WTC11 (cell line): ENCODE results near the gene GPC6. TPM values are rescaled to one million over a fixed set of nuclear protein-coding genes. Genes with fewer than 3 reads are reported as not detected.

Experiments used
- ATAC-seq: fragments of 200-7000 bp; cut with Tn5 transposase; 2 replicates; pipeline ENCODE4 v1.10.0; 2021; ENCODE audit warnings: mild to moderate bottlenecking, moderate library complexity
- CTCF ChIA-PET: fragments of 300-600 bp; sonication (Branson Sonifier 250); formaldehyde crosslinking; loops from one replicate; lab custom pipeline; 2021; ENCODE audit warnings: antibody characterized with exemption; lab: Charles Lee
- POLR2A ChIA-PET: fragments of 350-600 bp; sonication (Branson Sonifier 250); formaldehyde crosslinking; loops from one replicate; lab custom pipeline; 2021; ENCODE audit warnings: antibody characterized with exemption; lab: Charles Lee
- DNase-seq: peaks from one replicate; pipeline ENCODE4 v3.0.0; 2021; ENCODE audit warnings: low spot score
- H3K27ac Mint-ChIP-seq: 2 replicates; pipeline ENCODE4 v1.8.0; 2021; ENCODE audit warnings: mixed read lengths
- H3K27me3 Mint-ChIP-seq: 2 replicates; pipeline ENCODE4 v1.8.0; 2021; ENCODE audit warnings: low read depth, mild to moderate bottlenecking, moderate library complexity, mixed read lengths
- H3K36me3 Mint-ChIP-seq: 2 replicates; pipeline ENCODE4 v1.8.0; 2021; ENCODE audit warnings: mixed read lengths
- H3K4me1 Mint-ChIP-seq: 2 replicates; pipeline ENCODE4 v1.8.0; 2022; ENCODE audit warnings: mixed read lengths
- H3K4me3 Mint-ChIP-seq: 2 replicates; pipeline ENCODE4 v1.8.0; 2021; ENCODE audit warnings: mild to moderate bottlenecking, moderate library complexity, mixed read lengths
- H3K9me3 Mint-ChIP-seq: 2 replicates; pipeline ENCODE4 v1.8.0; 2021; ENCODE audit warnings: mixed read lengths
- CREB1 ChIP-seq: sonication (generic); formaldehyde crosslinking; IDR thresholded peaks from 2 replicates; pipeline ENCODE4 v1.8.0; 2023; ENCODE audit warnings: mild to moderate bottlenecking, missing genetic modification reagents
- EMX1 ChIP-seq: fragments of 250-450 bp; sonication (Bioruptor Pico); IDR thresholded peaks from 2 replicates; pipeline ENCODE4 v1.8.0; 2021; ENCODE audit warnings: mild to moderate bottlenecking
- MXD4 ChIP-seq: fragments of 250-450 bp; sonication (Bioruptor Pico); IDR thresholded peaks from 2 replicates; pipeline ENCODE4 v1.8.0; 2021; ENCODE audit warnings: mild to moderate bottlenecking, moderate library complexity, borderline replicate concordance
- MYBL2 ChIP-seq: sonication (generic); formaldehyde crosslinking; IDR thresholded peaks from 2 replicates; pipeline ENCODE4 v1.8.1; 2023; ENCODE audit warnings: mild to moderate bottlenecking, moderate library complexity, missing genetic modification reagents
- NR2C2 ChIP-seq: sonication (generic); formaldehyde crosslinking; IDR thresholded peaks from 2 replicates; pipeline ENCODE4 v1.8.0; 2022; ENCODE audit warnings: mild to moderate bottlenecking, missing genetic modification reagents
- SOX15 ChIP-seq: fragments of 250-450 bp; sonication (Bioruptor Pico); IDR thresholded peaks from 2 replicates; pipeline ENCODE4 v1.9.0; 2021; ENCODE audit warnings: mild to moderate bottlenecking
- SP1 ChIP-seq: sonication (generic); formaldehyde crosslinking; conservative IDR thresholded peaks from 2 replicates; pipeline ENCODE4 v1.8.1; 2022; ENCODE audit warnings: missing genetic modification reagents
- TCF7 ChIP-seq: sonication (generic); formaldehyde crosslinking; IDR thresholded peaks from 2 replicates; pipeline ENCODE4 v1.8.0; 2022; ENCODE audit warnings: mild to moderate bottlenecking, low read depth, missing genetic modification reagents, moderate library complexity
- TP53 ChIP-seq: sonication (generic); formaldehyde crosslinking; IDR thresholded peaks from 2 replicates; pipeline ENCODE4 v1.8.1; 2023; ENCODE audit warnings: mild to moderate bottlenecking, missing genetic modification reagents
- ZNF219 ChIP-seq: sonication (generic); formaldehyde crosslinking; IDR thresholded peaks from 2 replicates; pipeline ENCODE4 v1.8.0; 2023; ENCODE audit warnings: missing genetic modification reagents, mild to moderate bottlenecking, borderline replicate concordance
- ZNF423 ChIP-seq: fragments of 250-450 bp; sonication (Bioruptor Pico); IDR thresholded peaks from 2 replicates; pipeline ENCODE4 v2.1.2; 2022; ENCODE audit warnings: mild to moderate bottlenecking, moderate library complexity
- total RNA-seq: library from RNA; stranded (reverse); gene quantifications from 3 replicates; pipeline ENCODE4 v1.2.3, GENCODE V29; 2021
- TF ChIP-seq, protein P1 (sequence below): sonication (generic); formaldehyde crosslinking; IDR thresholded peaks from 2 replicates; pipeline ENCODE4 v1.8.0; 2022; ENCODE audit warnings: missing genetic modification reagents
- TF ChIP-seq, protein P2 (sequence below): fragments of 250-450 bp; sonication (Bioruptor Pico); IDR thresholded peaks from 2 replicates; pipeline ENCODE4 v1.8.0; 2021; ENCODE audit warnings: mild to moderate bottlenecking
- TF ChIP-seq, protein P3 (sequence below): sonication (generic); formaldehyde crosslinking; IDR thresholded peaks from 2 replicates; pipeline ENCODE4 v1.8.1; 2022; ENCODE audit warnings: missing genetic modification reagents, borderline replicate concordance
- TF ChIP-seq, protein P4 (sequence below): sonication (generic); formaldehyde crosslinking; IDR thresholded peaks from 2 replicates; pipeline ENCODE4 v1.8.0; 2023; ENCODE audit warnings: missing genetic modification reagents, mild to moderate bottlenecking, borderline replicate concordance
- TF ChIP-seq, protein P5 (sequence below): sonication (generic); formaldehyde crosslinking; IDR thresholded peaks from 2 replicates; pipeline ENCODE4 v1.8.0; 2023; ENCODE audit warnings: missing genetic modification reagents
- TF ChIP-seq, protein P6 (sequence below): sonication (generic); formaldehyde crosslinking; IDR thresholded peaks from 2 replicates; pipeline ENCODE4 v1.8.1; 2023; ENCODE audit warnings: mild to moderate bottlenecking, missing genetic modification reagents, moderate library complexity

Gene GPC6
- total RNA-seq, 1 experiment from 2014 or later, result 19.5 TPM

DNA sequence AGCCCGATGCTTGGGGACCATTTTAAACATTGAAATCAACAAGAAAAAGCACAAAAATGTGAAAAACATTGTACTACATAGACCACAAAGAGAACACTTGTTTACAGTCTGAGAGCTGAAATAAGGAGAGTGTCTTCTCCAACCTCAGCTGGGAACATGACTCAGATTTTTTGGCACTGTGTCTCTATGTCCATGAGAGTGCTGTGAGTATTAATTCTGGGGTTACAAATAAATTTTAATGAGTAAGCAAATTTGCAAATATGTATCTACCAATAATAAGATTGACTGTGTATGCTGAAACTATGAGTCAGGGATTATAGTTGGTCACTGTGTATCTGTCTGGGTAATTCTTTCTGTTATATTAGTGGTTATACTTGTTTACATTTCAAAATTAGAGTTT lies 1078.9 kb downstream of the GPC6 start (continued):
- TF ChIP-seq, protein P1, sequence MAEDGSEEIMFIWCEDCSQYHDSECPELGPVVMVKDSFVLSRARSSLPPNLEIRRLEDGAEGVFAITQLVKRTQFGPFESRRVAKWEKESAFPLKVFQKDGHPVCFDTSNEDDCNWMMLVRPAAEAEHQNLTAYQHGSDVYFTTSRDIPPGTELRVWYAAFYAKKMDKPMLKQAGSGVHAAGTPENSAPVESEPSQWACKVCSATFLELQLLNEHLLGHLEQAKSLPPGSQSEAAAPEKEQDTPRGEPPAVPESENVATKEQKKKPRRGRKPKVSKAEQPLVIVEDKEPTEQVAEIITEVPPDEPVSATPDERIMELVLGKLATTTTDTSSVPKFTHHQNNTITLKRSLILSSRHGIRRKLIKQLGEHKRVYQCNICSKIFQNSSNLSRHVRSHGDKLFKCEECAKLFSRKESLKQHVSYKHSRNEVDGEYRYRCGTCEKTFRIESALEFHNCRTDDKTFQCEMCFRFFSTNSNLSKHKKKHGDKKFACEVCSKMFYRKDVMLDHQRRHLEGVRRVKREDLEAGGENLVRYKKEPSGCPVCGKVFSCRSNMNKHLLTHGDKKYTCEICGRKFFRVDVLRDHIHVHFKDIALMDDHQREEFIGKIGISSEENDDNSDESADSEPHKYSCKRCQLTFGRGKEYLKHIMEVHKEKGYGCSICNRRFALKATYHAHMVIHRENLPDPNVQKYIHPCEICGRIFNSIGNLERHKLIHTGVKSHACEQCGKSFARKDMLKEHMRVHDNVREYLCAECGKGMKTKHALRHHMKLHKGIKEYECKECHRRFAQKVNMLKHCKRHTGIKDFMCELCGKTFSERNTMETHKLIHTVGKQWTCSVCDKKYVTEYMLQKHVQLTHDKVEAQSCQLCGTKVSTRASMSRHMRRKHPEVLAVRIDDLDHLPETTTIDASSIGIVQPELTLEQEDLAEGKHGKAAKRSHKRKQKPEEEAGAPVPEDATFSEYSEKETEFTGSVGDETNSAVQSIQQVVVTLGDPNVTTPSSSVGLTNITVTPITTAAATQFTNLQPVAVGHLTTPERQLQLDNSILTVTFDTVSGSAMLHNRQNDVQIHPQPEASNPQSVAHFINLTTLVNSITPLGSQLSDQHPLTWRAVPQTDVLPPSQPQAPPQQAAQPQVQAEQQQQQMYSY (CRISPR knock-in tag), result no peak
- TF ChIP-seq EMX1 (CRISPR knock-in tag), result no peak

DNA sequence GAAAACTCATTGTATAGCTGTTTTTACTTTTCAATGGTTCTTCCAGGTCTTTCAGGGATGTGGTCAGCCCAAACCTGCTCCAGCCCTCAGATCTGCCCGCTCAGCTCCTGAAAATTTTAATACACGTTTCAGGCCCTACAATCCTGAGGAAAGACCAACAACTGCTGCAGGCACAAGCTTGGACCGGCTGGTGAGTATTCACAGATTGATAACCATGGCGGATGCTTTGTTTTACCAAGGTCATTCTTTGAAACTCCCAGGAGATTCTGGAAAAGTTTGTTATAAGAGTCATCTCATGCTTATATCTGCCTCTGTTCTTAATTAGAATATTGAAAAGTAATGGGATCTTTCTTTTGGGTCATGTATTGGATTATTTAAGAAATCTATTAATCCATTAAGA lies 1079.3 kb downstream of the GPC6 start:
- no peaks in the 10 kb centered on the region for H3K36me3 Mint-ChIP-seq

More for the DNA sequence above, 1079.3 kb downstream of the GPC6 start:
- CTCF ChIA-PET, result no interaction called here
- DNase-seq, result no peak
- Mint-ChIP-seq H3K9me3 (0 out of 2 replicates have a peak, but pooled peaks cover 3% of the 10 kb centered on the region), H3K4me1 (peaks cover 34% of the 10 kb centered on the region), H3K4me3 (no peak overlapping the region), H3K27me3 (no peaks in the 10 kb centered on the region), H3K27ac (no peak overlapping the region)
- TF ChIP-seq CREB1 (CRISPR knock-in tag) (no peak), SP1 (CRISPR knock-in tag) (no peak), ZNF423 (no peak), MYBL2 (no peak), TCF7 (CRISPR knock-in tag) (no peak), SOX15 (CRISPR knock-in tag) (no peak), ZNF219 (no peak), TP53 (CRISPR knock-in tag) (no peak), NR2C2 (CRISPR knock-in tag) (no peak), MXD4 (CRISPR knock-in tag) (no peak)
- TF ChIP-seq, protein P2, sequence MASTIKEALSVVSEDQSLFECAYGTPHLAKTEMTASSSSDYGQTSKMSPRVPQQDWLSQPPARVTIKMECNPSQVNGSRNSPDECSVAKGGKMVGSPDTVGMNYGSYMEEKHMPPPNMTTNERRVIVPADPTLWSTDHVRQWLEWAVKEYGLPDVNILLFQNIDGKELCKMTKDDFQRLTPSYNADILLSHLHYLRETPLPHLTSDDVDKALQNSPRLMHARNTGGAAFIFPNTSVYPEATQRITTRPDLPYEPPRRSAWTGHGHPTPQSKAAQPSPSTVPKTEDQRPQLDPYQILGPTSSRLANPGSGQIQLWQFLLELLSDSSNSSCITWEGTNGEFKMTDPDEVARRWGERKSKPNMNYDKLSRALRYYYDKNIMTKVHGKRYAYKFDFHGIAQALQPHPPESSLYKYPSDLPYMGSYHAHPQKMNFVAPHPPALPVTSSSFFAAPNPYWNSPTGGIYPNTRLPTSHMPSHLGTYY (CRISPR knock-in tag), result no peak
- TF ChIP-seq, protein P3, sequence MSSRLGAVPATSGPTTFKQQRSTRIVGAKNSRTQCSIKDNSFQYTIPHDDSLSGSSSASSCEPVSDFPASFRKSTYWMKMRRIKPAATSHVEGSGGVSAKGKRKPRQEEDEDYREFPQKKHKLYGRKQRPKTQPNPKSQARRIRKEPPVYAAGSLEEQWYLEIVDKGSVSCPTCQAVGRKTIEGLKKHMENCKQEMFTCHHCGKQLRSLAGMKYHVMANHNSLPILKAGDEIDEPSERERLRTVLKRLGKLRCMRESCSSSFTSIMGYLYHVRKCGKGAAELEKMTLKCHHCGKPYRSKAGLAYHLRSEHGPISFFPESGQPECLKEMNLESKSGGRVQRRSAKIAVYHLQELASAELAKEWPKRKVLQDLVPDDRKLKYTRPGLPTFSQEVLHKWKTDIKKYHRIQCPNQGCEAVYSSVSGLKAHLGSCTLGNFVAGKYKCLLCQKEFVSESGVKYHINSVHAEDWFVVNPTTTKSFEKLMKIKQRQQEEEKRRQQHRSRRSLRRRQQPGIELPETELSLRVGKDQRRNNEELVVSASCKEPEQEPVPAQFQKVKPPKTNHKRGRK (CRISPR knock-in tag), result no peak
- TF ChIP-seq, protein P4, sequence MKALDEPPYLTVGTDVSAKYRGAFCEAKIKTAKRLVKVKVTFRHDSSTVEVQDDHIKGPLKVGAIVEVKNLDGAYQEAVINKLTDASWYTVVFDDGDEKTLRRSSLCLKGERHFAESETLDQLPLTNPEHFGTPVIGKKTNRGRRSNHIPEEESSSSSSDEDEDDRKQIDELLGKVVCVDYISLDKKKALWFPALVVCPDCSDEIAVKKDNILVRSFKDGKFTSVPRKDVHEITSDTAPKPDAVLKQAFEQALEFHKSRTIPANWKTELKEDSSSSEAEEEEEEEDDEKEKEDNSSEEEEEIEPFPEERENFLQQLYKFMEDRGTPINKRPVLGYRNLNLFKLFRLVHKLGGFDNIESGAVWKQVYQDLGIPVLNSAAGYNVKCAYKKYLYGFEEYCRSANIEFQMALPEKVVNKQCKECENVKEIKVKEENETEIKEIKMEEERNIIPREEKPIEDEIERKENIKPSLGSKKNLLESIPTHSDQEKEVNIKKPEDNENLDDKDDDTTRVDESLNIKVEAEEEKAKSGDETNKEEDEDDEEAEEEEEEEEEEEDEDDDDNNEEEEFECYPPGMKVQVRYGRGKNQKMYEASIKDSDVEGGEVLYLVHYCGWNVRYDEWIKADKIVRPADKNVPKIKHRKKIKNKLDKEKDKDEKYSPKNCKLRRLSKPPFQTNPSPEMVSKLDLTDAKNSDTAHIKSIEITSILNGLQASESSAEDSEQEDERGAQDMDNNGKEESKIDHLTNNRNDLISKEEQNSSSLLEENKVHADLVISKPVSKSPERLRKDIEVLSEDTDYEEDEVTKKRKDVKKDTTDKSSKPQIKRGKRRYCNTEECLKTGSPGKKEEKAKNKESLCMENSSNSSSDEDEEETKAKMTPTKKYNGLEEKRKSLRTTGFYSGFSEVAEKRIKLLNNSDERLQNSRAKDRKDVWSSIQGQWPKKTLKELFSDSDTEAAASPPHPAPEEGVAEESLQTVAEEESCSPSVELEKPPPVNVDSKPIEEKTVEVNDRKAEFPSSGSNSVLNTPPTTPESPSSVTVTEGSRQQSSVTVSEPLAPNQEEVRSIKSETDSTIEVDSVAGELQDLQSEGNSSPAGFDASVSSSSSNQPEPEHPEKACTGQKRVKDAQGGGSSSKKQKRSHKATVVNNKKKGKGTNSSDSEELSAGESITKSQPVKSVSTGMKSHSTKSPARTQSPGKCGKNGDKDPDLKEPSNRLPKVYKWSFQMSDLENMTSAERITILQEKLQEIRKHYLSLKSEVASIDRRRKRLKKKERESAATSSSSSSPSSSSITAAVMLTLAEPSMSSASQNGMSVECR (CRISPR knock-in tag), result no peak
- TF ChIP-seq, protein P5, sequence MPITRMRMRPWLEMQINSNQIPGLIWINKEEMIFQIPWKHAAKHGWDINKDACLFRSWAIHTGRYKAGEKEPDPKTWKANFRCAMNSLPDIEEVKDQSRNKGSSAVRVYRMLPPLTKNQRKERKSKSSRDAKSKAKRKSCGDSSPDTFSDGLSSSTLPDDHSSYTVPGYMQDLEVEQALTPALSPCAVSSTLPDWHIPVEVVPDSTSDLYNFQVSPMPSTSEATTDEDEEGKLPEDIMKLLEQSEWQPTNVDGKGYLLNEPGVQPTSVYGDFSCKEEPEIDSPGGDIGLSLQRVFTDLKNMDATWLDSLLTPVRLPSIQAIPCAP (CRISPR knock-in tag), result no peak
- TF ChIP-seq, protein P6, sequence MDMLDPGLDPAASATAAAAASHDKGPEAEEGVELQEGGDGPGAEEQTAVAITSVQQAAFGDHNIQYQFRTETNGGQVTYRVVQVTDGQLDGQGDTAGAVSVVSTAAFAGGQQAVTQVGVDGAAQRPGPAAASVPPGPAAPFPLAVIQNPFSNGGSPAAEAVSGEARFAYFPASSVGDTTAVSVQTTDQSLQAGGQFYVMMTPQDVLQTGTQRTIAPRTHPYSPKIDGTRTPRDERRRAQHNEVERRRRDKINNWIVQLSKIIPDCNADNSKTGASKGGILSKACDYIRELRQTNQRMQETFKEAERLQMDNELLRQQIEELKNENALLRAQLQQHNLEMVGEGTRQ (CRISPR knock-in tag), result no peak
- POLR2A ChIA-PET, result no interaction called here
- ATAC-seq, result no peak
